Fibroblast of lung (primary cell): ENCODE results near the gene MACF1.

Experiments
- EZH2 ChIP-seq: IDR thresholded peaks from 2 replicates; pipeline ENCODE4 v1.5.1; 2012; ENCODE audit warnings: low read length, control low read depth, mild to moderate bottlenecking; ENCODE audit errors: missing control alignments
- TF ChIP-seq, protein P1 (sequence below), 2 donors: IDR thresholded peaks in 1 of 2; conservative IDR thresholded peaks in 1 of 2; 1 replicate in 1 of 2; 2 replicates in 1 of 2; pipeline ENCODE4 v1.5.1; 2011 to 2012; ENCODE audit warnings: low read length in 2 of 2, control low read depth in 1 of 2, inconsistent platforms in 1 of 2, low read depth in 1 of 2, mild to moderate bottlenecking in 1 of 2

- TF ChIP-seq, protein P1, sequence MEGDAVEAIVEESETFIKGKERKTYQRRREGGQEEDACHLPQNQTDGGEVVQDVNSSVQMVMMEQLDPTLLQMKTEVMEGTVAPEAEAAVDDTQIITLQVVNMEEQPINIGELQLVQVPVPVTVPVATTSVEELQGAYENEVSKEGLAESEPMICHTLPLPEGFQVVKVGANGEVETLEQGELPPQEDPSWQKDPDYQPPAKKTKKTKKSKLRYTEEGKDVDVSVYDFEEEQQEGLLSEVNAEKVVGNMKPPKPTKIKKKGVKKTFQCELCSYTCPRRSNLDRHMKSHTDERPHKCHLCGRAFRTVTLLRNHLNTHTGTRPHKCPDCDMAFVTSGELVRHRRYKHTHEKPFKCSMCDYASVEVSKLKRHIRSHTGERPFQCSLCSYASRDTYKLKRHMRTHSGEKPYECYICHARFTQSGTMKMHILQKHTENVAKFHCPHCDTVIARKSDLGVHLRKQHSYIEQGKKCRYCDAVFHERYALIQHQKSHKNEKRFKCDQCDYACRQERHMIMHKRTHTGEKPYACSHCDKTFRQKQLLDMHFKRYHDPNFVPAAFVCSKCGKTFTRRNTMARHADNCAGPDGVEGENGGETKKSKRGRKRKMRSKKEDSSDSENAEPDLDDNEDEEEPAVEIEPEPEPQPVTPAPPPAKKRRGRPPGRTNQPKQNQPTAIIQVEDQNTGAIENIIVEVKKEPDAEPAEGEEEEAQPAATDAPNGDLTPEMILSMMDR (conservative IDR thresholded peaks at IDR 0.05 in 1 of 2, IDR thresholded peaks at IDR 0.05 in 1 of 2; ENCODE audit: low read depth in 1 of 2, low read length in 2 of 2): no peak
- TF ChIP-seq EZH2: no peak
Observed at GRCh38 chr1:39380036-39380435, 175.5 kb downstream of the MACF1 start.
